Erythroblast (primary cell): ENCODE results near the gene PTPRM.

Source experiments
- GATA1 ChIP-seq: IDR thresholded peaks from 2 replicates; pipeline ENCODE4 v1.6.1; 2011; ENCODE audit warnings: low read depth, mild to moderate bottlenecking, control low read depth, low read length, moderate library complexity
- POLR2A ChIP-seq: IDR thresholded peaks from 2 replicates; pipeline ENCODE4 v1.6.1; 2011; ENCODE audit warnings: mild to moderate bottlenecking, low read length

DNA sequence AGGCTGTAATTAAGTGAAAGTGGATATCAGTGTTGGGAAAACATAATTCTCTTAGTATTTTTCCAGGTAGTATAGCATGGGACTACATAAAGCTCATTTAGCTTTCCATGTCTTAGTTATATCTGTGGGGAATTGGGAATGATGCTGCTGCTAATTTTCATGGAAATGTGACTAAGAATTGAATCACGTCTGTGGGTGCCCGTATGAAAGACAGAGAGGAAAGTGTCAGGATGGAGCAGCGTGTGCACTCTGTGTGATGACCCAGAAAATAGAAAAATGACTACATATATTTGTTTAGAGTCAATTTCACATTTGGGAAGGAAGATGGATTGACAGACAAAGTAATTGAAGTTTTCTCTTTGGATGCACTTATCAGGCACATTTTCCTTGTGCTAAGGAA lies 212.1 kb downstream of the PTPRM start:
- no peak for TF ChIP-seq POLR2A
- TF ChIP-seq GATA1, result no peak
